Body of pancreas (tissue), 4 donors: ENCODE results near the gene PAPOLA.

Experiments used
- CTCF ChIP-seq, 7 experiments: fragments of 450-650 bp in 4 of 7; fragments of 200-600 bp in 3 of 7; sonication (generic) in 3 of 7; IDR thresholded peaks; one replicate each; pipeline ENCODE4 v1.5.1; 2016 to 2019; ENCODE audit warnings: antibody characterized with exemption in 7 of 7
- POLR2A ChIP-seq, 3 donors: fragments of 450-650 bp; IDR thresholded peaks; one replicate each; pipeline ENCODE4 v1.6.1; 2016; ENCODE audit warnings: antibody characterized with exemption in 3 of 3, mild to moderate bottlenecking in 2 of 3

GRCh38 chr14:96497586-96497985, 4.6 kb upstream of the PAPOLA start:
- TF ChIP-seq POLR2A (IDR thresholded peaks at IDR 0.05) (no peak), CTCF (IDR thresholded peaks at IDR 0.05) (no peak)
